NCI-H128 (cell line): Measurements from ENCODE around the gene CXorf38.
"Not testable (repeated sequence)": the region's sequence is repeated elsewhere in the genome, so short reads cannot be mapped to it uniquely, and the experiment has no call there.

Source experiments
- DNase-seq: peaks from one replicate; lab custom pipeline; 2025; ENCODE audit not compliant: unreplicated experiment; lab: John Stamatoyannopoulos, UW

Gene CXorf38

DNA sequence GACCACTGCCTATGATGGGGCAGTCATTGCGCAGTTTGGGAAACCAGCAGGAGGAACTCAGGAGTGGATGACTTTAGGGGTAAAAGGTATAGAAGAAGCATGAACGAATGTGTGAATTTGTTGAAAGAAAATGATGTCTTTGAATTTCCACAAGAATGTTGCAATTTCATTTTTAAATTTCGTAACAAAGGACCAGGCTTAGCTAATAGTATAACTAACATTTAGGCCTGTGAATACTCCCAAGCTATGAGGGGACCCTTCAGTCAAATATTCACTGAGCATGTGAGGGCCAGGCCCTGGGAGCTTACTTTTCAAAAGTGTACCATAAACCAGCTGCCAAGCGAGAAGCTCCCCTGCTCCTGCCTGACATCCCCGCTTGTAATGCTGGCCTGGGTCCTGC lies 18.9 kb downstream of the CXorf38 start:
- no peak for DNase-seq

DNA sequence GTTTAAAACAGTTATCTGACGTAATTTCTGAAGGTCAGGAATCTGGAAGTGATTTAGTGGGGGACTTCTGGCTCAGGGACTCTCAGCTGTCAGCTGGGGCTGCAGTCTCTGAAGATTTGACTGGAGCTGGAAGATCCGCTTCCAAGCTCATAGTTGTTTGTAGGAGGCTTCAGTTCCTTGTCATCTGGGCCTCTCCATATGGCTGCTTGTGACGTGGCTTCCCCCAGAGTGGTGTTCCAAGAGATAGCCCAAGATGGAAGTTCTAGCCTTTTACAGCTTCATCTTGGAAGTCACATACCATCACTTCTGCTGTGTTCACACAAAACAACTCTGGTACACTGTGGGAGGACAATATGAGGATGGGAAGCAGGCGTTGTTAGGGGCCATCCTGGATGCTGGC lies 22.1 kb downstream of the CXorf38 start:
- DNase-seq: no peak

DNA sequence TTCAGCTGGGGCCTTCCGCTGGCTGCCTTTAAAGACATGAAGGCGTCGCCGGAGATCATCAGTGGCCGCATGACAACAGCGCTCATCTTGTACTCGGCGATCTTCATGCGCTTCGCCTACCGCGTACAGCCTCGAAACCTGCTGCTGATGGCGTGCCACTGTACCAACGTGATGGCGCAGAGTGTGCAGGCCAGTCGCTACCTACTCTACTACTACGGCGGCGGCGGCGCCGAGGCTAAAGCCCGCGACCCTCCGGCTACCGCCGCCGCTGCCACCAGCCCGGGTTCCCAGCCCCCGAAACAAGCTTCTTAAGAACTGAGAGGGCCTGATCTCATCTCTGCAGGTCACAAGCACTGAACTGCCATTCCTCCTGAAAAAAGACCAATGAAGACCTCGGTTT lies 23.7 kb downstream of the CXorf38 start:
- no peak for DNase-seq

DNA sequence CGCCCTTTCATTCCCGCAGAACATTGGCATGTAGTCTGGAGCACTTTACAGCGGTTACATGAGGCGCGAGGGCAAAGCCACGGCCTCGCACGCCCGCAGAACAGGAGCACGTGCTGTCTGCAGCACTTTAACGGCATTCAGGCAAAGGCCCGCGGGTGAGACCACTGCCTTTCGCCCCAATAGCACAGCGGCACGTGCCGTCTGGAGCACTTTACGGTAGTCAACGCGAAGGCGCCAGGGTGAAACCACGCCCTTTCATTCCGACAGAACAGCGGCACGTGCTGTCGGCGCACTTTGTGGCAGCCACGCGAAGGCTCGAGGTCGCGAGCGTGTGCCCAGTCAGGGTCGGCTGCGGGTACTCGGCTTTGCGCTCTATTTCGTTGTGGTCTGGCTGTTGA lies 24.2 kb downstream of the CXorf38 start, which contains the start of gene MPC1L:
TSS of gene MPC1L (plus strand) at position 290 of the 398 bp plus-strand sequence. CDS start 138 bp downstream, outside the sequence.
- DNase-seq: no peak

DNA sequence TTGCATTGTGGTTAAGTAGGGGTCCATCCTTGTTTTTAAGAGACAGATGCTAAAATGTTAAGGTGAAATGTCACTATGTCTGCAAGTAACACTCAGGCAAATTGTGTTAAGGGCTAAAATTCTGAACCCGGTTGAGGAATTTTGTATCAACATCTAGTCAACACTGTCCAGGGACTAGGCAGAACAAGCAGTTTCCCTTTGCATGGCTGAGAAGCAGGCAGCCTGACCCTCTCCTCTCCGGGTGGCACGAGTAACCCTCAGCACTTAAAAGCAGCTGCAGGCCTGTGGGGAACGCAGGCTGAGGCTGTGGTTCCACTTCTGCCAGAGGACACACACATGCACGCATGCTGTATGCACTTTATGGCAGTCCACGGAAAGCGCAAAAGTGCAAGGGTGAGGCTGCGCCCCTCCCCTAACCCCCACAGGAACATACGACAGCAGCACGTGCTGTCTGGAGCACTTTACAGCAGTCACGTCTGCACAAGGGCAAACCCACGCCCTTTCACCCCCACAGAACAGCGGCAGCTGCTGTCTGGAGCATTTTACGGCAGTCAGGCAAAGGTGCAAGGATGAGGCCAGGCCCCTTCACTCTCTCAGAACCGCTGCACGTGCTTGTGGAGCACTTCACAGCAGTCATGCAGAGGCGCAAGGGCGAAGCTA lies 24.8 kb downstream of the CXorf38 start:
- DNase-seq: no peak

DNA sequence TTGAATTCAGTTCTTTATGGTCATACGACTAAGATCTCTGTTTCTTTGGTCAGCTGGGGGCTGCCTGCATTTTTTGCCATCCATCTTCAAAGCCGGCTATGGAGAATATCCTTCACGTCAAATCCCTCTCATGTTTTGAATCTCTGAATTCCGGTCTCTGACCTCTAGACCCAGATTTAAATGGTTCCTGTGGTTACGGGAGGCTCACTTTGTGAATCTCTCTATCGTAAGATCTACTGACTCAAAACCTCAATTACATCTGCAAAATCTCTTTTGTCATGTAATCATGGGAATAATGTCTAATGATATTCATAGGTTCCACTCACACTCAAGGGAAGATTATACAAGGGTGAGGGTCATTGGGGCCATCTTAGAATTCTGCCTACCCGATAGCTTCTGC lies 29.8 kb downstream of the CXorf38 start:
- DNase-seq: no peak

DNA sequence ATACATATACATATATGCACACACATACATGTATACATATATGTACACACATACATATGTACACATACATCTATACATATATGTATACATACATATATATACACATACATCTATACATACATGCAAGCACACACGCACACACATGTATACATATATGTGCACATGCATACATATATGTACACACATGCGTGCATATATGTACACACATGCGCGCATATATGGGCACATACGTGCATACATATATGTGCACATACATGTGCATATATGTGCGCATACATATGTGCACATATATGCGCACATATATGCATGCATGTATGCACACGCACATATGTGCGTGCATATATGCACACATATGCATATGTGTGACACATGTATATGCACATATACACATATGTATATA lies 31.4 kb downstream of the CXorf38 start:
- DNase-seq: no peak

DNA sequence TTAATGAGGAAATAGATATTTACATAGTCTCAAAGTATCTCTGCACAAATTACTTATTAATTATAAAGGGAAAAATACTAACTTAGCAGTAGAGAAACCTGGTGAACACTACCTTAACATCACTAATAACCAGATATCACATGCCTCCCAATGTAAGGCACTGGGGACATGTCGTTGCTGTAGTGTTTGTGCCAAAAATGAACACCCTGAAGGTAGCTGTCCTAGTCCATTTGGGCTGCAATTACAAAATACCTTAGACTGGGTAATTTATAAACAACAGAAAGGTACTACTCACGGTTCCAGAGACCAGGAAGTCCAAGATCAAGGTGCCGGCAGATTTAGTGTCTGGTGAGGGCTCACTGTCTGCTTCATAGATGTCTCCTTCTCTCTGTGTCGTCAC lies 34.9 kb downstream of the CXorf38 start:
- no peak for DNase-seq

DNA sequence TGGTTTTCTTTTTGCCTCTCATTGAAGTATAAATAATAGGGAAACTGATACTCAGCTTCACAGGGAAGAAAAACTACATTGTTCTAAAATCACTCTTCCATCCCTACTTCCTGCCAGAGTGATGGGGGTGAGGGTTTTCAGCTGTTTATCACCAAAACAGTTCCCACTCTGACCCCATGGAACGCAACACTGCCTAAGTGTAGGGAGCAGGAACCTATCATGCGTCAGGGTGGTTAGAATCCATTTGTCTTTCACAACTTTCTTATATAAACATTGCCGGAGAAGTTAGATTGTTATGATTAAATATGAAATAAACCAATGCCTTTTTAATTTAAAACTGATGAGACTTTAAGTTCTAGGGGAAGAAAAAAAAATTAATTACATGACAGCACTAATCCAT lies 40.0 kb downstream of the CXorf38 start:
- no peak for DNase-seq

DNA sequence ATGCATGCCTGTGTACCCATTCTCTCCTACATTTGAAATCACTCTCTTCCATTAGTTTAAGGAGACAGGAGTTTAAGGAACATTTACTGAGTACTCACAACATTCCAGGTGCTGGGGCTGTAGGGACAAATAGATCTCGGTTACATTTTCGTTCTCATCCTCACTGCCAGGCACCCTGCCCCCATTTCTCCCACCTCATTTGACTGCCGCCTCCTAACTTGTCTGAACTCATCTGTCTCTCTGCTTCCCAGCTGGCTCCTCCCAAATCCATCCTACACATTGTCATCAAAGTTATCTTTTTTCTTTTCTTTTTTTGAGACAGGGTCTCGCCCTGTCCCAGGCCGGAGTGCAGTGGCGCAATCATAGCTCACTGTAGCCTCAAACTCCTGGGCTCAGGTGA lies 43.9 kb downstream of the CXorf38 start:
- no peak for DNase-seq

DNA sequence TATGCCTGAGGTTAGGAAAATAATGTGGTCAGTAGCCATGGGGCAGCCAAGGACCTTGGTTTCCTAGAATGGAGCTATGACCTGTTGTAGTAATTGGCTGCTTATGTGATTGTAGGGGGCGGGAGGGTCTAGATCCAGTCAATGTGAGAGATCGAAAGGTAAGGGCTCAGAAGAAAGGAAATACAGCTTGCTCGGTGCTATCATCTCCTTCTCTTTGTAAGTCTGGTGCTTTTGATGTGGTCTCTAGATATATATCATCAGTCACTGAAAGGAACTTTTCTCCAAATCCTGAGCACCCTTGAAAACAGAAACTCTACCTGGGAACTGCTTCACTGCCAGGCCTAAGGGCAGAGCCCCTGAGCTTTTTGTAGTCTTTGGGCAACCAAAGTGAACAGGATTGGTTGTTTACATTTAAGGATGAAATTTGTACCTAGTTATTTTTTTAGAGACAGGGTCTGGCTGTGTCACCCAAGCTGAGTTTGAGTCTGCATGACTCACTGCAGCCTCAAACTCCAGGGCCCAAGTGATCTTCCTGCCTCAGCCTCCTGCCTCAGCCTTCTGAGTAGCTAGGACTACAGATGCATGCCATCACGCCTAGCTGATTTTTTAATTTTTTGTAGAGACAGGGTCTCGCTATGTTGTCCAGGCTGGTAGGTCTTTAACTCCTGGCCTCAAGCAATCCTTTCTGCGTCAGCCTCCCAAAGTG lies 57.6 kb downstream of the CXorf38 start:
- DNase-seq: not testable (repeated sequence)

DNA sequence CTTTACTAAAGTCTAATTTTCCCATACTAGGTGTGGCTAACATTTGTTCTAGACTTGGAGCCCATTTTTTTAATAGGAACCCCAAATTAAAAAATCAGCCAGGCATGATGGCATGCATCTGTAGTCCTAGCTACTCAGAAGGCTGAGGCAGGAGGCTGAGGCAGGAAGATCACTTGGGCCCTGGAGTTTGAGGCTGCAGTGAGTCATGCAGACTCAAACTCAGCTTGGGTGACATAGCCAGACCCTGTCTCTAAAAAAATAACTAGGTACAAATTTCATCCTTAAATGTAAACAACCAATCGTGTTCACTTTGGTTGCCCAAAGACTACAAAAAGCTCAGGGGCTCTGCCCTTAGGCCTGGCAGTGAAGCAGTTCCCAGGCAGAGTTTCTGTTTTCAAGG lies 59.7 kb downstream of the CXorf38 start:
- DNase-seq: not testable (repeated sequence)

DNA sequence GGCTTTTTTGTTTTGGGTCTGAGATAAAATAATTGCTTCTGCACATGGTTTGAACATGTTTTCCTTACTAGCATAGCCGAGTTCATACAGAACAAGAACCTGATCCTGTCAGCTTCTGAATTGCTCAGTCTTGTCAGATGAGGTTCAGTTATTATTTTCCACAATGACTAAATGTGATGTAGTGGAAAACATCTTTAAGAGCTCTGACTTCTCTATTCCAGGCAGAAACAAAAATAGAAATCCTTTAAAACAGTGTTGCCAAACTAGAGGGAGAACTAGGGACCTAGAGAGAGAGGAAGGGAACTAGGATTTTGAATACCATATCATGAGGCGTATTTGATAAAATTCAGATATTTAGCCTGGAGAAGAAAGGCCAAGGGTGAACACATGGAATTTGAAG lies 64.5 kb downstream of the CXorf38 start:
- DNase-seq: no peak

DNA sequence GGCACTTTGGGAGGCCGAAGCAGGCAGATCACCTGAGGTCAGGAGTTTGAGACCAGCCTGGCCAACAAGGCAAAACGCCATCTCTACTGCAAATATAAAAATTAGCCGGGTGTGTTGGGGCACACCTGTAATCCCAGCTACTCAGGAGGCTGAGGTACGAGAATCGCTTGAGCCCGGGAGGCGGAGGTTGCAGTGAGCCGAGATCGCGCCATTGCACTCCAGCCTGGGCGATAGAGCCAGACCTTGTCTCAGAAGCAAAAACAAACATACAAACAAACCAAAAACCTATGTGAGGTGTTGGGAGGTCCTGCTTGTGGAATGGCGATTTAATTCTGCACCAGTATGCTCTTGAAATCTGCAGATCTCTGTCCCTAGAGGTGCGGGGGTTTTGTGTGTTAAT lies 65.2 kb downstream of the CXorf38 start:
- not testable (repeated sequence) for DNase-seq

DNA sequence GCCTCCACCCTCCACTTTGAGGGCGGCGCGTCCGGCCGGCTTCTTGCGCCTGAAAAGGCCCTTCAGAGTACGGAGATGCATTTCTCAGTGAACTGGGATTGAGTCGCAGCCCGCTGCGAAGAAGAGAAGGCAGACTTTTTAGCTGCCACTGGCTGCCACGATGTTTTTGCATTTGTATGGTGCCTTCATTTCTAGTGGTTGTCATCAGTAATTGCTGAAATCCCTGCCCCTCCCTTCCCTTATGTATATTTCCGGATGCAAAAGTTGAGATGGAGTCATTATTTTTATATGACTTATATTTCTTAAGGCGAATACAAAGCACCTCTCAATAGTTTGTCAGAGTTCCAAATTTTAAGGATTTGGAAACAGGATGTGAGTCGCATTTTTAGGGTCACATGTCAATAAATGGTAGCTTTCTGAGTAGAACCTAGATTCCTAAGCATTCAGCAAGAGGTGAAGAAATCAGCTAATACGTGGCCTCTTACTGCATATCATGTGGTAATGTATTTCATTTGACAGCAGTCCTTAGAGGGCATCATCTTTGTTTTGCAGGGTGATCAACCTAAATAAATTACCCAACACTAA lies 65.9 kb downstream of the CXorf38 start:
- DNase-seq: no peak

DNA sequence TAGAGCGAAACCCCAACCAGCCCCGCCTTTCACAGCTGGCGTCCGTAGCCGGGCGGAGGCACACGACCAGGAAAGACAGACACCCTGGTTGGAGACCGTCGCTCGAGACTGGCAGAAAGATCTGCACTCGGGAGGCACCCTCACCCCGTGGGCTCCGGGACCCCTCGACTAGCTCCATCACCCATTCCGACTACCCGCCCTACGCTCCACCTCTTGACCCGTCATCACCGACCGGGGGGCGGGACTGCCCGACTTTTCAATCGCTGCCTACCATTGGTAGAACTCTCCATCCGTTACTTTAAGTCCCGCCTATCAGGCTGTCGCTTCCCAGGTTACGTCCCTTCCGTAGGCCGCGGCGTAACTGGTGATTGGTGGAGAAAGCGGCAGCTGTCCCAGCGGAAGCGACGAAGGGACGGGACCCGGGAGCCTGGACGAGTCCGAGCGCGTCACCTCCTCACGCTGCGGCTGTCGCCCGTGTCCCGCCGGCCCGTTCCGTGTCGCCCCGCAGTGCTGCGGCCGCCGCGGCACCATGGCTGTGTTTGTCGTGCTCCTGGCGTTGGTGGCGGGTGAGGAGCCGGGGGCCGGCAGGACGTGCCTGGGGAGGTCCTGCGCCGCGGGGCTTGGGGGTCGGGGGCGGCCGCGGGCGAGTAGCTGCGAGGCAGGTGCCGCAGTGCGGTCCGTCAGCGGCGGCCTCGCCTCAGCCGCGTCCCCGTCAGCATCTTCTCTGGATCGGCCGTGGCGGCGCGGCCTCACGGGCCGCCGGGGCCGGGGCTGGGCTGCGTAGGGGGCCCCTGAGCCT lies 66.6 kb downstream of the CXorf38 start, which contains the start of gene ATP6AP2:
TSS of gene ATP6AP2 (plus strand) at position 434 of the 799 bp plus-strand sequence. CDS start at position 530, 96 bp downstream.
- peak; percentile 90 for DNase-seq

DNA sequence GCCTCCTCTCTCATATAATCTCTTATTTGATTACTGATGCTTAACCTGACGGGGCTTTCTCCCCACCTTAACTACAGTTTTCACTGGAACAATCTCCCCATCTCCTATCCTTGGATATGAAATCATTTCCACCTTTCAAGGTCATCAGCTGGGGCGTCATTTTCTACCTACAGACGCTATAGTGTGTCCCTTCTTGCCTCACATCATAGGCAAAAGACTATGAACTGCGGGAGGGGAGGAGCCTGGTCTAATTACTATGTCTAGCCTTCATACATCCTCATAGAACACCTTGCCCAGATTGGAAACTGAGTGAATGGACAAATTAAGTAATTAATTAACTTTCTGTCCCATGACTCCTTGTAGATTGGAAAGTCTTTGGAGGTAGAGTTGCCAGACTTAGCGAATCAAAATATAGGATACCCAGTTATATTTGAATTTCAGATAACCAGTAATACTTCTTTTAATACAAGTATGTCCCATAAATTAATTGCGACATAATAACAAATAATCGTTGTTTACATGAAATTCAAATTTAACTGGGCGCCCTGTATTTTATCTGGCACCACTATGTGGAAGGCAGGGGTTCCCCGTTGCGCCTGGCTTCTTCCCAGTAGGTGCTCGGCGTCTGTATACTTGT lies 67.3 kb downstream of the CXorf38 start:
- no peak for DNase-seq

DNA sequence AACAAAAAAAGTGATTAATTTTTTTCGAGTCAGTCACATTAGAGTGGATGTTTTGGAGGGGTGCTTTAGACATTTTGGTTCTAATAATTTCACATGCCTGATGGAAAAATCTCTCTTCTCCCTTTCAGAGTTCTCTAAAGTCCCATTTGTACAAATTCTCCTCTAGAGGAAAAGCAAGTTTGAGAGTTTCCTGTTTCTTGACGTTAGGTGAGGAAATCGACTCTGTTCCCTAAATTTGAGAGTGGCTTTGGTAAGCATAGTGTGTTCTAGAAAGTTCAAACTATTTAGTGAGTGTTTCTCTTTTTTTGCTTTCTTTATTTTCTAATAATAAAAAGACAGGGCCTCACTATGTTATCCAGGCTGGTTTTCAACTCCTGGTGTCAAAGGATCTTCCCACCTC lies 68.2 kb downstream of the CXorf38 start:
- no peak for DNase-seq

DNA sequence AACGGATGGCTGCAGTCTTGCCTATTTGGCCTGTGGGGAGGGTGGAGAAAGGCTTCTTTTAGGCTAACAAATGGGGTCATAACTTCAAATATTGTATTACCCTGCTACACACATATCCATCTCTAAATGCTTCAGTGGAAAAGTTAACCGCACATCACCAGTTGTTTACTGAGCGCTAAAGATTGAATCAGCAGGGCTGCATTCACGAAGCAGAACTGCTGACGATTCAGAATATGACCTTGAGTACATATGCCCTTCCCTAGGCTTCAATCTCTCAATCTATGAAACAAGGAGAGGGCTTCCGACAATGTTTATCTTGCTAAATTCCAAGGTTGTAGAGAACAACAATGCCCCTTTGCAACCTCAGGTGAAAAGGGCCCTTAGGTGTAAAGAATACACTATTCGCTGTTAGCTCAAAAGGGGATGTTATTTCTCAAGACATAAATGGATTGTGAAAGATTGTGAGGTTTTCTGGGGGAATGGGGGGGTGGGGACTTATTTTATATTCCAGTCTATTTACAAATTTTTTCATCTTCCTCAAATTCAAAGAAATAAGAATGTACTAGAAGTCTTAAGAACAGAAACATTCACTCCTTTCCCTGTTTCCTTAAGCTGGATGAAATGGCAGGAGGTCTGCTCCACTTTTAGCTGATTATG lies 69.2 kb downstream of the CXorf38 start:
- no peak for DNase-seq
